GM12873 (cell line): ENCODE data around the gene CLIC5.

Source experiments
- TF ChIP-seq, protein P1 (sequence below): IDR thresholded peaks from 2 replicates; pipeline ENCODE4 v1.5.1; 2012; ENCODE audit warnings: low read depth, mild to moderate bottlenecking, moderate library complexity, low read length, control low read depth; ENCODE audit not compliant: insufficient read depth; ENCODE audit errors: missing control alignments

CLIC5 gene

DNA sequence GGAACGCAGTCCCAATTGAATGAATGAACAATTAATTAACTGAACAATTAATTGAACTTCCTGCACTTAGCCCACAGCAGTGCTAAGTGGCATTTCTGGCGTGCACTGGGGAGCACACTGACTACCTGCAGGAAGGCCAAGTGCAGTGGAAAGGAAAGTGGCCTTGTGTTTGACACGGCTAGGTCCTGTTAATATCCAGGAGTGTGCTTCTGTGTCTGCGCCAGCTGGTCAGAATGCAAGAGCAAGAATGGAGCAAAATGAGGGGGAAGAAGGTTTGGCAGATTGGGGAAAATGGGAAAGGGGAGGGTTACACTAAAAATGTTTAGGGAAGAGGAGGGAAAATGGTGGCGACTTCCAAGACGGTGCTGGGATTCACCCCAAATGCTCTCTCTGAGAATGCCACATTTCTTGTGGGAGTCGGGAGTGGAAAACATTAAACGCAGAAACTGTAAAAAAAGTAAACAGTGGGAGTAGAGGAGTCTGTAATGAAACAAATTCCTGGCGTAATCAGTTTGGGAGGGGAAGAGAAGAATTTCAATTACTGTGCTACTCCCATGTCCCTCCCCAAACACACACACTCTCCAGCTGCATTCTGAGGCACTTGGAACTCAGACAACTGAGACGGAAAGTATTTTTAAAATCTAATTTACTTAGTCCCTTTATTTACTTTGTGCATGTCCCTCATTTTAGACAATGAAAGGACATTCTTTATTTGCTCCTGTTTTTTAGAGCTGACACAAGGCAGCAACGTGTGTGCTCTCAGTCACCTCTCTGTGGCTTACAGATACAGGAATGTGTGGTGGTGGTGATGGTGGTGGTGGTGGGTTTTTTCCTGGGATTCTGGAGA, 64.1 kb downstream of the CLIC5 start:
- TF ChIP-seq, protein P1, sequence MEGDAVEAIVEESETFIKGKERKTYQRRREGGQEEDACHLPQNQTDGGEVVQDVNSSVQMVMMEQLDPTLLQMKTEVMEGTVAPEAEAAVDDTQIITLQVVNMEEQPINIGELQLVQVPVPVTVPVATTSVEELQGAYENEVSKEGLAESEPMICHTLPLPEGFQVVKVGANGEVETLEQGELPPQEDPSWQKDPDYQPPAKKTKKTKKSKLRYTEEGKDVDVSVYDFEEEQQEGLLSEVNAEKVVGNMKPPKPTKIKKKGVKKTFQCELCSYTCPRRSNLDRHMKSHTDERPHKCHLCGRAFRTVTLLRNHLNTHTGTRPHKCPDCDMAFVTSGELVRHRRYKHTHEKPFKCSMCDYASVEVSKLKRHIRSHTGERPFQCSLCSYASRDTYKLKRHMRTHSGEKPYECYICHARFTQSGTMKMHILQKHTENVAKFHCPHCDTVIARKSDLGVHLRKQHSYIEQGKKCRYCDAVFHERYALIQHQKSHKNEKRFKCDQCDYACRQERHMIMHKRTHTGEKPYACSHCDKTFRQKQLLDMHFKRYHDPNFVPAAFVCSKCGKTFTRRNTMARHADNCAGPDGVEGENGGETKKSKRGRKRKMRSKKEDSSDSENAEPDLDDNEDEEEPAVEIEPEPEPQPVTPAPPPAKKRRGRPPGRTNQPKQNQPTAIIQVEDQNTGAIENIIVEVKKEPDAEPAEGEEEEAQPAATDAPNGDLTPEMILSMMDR = no peak

DNA sequence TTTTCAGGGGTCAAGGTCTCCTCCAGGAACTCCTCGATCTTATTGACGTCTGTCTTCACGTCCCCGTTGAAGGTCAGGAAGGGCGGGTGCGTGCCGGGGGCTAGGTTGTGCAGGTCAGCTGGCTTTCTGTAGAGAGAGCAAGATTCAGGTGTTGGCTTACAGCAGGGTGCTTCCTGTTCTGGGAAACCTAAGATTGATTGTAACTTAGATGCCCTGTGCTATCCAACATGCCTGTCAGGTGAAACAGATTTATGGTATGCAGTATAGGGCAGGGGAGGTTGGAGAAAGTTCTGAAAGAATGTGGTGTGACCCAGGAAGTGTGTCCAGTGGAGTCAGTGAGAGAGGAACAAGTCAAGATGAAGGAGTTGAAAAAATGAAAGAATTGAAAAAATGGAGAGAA, 66.4 kb downstream of the CLIC5 start:
- TF ChIP-seq, protein P1 = no peak

DNA sequence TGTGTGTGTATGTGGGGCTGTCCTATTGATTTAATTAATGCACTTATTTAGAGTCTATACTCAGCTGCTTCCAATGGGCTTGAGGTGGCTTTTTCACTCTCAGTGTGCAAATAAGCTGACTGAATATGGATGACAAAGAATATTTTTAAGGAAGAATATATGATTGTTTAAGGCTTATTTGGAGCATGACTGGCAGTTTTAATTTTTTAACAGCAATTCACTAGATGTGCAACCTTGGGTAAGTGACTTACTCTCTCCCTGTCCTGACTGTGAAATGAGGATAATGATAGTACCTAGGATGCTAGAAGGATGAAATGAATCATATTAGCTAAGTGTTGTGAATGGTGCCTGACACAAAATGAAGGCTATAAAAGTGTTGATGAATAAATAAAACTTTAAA, 67.9 kb downstream of the CLIC5 start:
- TF ChIP-seq, protein P1 = no peak

DNA sequence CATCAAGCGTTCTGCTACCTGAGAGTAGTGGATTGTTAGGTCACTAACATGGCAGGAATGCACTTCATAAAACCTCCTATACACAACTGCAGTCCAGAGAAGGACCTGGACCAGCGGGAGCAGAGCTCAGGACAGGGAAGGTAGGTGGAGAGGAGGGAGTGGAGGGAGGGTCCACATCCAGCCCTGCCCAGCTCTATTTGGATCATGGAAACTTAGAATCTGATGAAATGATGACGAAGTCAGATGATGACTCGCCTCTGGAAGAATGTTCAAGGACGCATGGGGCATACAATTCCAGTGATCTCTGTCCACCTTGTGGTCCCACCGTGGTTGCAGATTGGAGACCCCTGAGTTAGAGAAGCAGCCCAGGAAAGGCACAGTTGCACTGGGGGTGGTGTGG, 68.8 kb downstream of the CLIC5 start:
- TF ChIP-seq, protein P1 = no peak

DNA sequence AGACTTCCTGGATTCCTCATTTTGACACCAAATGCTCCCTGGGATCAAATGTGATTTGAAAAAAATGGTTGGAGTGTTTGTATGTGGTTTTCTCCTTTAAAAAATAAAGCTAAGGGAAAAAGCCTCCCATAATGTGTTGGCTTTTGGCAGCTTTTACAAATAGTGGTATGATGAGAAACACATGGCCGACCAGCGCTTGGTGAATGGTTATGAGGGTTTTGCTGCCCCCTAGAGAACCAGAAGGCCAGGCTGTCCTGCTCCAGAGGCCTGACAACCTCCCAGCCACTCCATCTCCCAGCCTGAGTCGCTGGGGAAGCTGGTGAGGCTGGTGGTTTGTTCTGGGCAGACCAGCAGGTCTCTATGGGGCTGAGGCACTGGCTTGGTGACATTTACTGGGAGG, 69.3 kb downstream of the CLIC5 start:
- TF ChIP-seq, protein P1 = no peak

DNA sequence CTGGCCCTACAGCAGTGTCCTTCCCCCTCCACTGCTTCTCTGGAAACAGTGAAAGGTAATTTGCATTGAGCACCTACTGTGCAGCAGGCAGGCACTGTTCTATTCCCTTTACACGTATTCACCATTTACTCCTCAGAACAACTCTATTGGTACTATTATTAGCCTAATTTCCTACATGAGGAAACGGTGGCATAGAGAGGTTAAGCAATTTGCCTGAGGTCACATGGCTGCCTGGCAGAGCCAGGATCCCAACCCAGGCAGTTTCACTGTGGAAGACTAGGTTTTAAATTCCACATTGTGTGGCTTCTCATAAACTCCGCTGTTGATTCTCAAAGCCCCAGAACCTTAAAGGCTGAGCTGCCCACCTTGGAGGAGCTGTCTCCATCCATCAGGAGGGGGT, 72.7 kb downstream of the CLIC5 start:
- TF ChIP-seq, protein P1 = no peak

DNA sequence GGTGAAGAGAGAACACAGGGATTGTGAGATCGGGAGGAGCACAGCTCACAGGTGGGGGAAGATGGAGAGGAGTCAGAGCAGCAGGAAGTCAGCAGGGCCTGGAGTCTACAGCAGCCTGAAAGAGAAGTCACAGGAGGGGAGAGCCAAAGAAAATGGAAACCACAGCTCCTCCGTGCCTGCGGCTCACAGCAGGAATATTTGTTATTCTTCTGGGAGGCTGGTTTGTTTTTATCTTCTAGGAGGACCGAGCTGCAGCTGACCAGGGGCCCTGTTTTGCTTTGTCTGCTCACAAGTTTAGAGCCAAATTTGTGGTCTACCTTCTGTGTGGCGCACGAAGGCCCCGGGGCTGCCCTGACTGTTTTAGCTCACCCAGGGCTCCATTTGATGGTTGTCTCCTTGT, 81.8 kb downstream of the CLIC5 start:
- TF ChIP-seq, protein P1 = no peak

DNA sequence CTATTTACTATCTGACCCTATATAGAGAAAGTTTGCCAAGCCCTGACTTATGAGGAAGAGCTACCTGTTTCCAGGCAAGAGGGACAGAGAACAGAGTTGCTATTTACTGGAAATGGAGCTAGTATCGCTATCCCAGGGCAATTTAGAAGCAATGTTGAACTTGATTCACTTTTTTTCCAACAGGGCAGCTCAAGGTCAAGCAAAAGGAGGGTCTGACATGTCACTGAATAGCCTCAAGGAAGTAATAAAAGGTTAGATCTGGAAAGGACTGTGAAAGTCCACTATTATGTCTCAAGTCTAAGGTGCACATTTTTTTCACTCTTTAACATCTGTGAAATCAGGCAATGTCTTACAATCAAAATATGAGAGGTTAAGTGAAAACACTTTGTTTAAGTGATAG, 84.4 kb downstream of the CLIC5 start:
- TF ChIP-seq, protein P1 = no peak
